GM12875 (cell line): ENCODE measurements around the gene BCAR3.

ENCODE experiments used
- H3K4me3 ChIP-seq: one replicate; pipeline ENCODE4 v1.5.1; 2011; ENCODE audit warnings: low read depth, low read length, control low read depth
- CTCF ChIP-seq: IDR thresholded peaks from 2 replicates; pipeline ENCODE4 v1.5.1; 2011; ENCODE audit warnings: low read depth, mild to moderate bottlenecking, control low read depth, inconsistent platforms, low read length, moderate library complexity, borderline replicate concordance; ENCODE audit not compliant: insufficient read depth

BCAR3 gene

GRCh38 chr1:93569489-93569888 is 112.1 kb downstream of the BCAR3 start:
- TF ChIP-seq CTCF, result no peak
- H3K4me3 ChIP-seq, result no peak overlapping the region

- TF ChIP-seq CTCF, result no peak
- no peak overlapping the region for H3K4me3 ChIP-seq
These were observed 114.2 kb downstream of the BCAR3 start for GRCh38 chr1:93567255-93567918.

- TF ChIP-seq CTCF, result no peak
- H3K4me3 ChIP-seq, result no peak overlapping the region
These were observed 115.4 kb downstream of the BCAR3 start for GRCh38 chr1:93566227-93566626.

GRCh38 chr1:93565496-93566206 is 116.0 kb downstream of the BCAR3 start:
- no peak overlapping the region for H3K4me3 ChIP-seq
- TF ChIP-seq CTCF, result no peak

- TF ChIP-seq CTCF, result no peak
These were observed 121.9 kb downstream of the BCAR3 start for GRCh38 chr1:93559695-93560094.

GRCh38 chr1:93559045-93559444 is 122.6 kb downstream of the BCAR3 start:
- TF ChIP-seq CTCF, result no peak
- no peak overlapping the region for H3K4me3 ChIP-seq

More at GRCh38 chr1:93559695-93560094, 121.9 kb downstream of the BCAR3 start:
- H3K4me3 ChIP-seq, result no peak overlapping the region

GRCh38 chr1:93556291-93556690 is 125.3 kb downstream of the BCAR3 start:
- H3K4me3 ChIP-seq, result no peak overlapping the region
- TF ChIP-seq CTCF, result no peak
